Dendritic cell treated with granulocyte-macrophage colony-stimulating factor and Interleukin-4, amounts not matched to agents 40 ng/mL and 50 ng/mL, for 4 days (primary cell): Measurements from ENCODE around the gene SSPN.

ENCODE experiments used
- H3K27ac Mint-ChIP-seq: one replicate; pipeline ENCODE4 v1.8.0; 2022; ENCODE audit warnings: mild to moderate bottlenecking, mixed read lengths
- H3K27me3 Mint-ChIP-seq: one replicate; pipeline ENCODE4 v1.8.0; 2022; ENCODE audit warnings: mild to moderate bottlenecking, mixed read lengths
- H3K36me3 Mint-ChIP-seq: one replicate; pipeline ENCODE4 v1.8.0; 2022; ENCODE audit warnings: low read depth, mixed read lengths
- H3K4me1 Mint-ChIP-seq: one replicate; pipeline ENCODE4 v1.8.0; 2022; ENCODE audit warnings: low read depth, mixed read lengths
- H3K4me3 Mint-ChIP-seq: one replicate; pipeline ENCODE4 v1.8.0; 2022; ENCODE audit warnings: mild to moderate bottlenecking, moderate library complexity, mixed read lengths
- H3K9me3 Mint-ChIP-seq: one replicate; pipeline ENCODE4 v1.8.0; 2022; ENCODE audit warnings: mixed read lengths
- intact Hi-C: fragments of 100-400 bp; cut with micrococcal nuclease; formaldehyde crosslinking; loops from one replicate; pipeline ENCODE4 v1.15.0; 2022

The SSPN gene

GRCh38 chr12:26283046-26283445 is 87.7 kb downstream of the SSPN start:
- H3K36me3 Mint-ChIP-seq = no peaks in the 10 kb centered on the region
- no peak overlapping the region for H3K27ac Mint-ChIP-seq
- intact Hi-C loops = no loop called here
- peaks cover 46% of the 10 kb centered on the region for H3K4me1 Mint-ChIP-seq
- peaks cover 36% of the 10 kb centered on the region for H3K27me3 Mint-ChIP-seq
- no peak overlapping the region for H3K4me3 Mint-ChIP-seq
- H3K9me3 Mint-ChIP-seq = no peaks in the 10 kb centered on the region

- H3K36me3 Mint-ChIP-seq = no peaks in the 10 kb centered on the region
- H3K4me1 Mint-ChIP-seq = peaks cover 46% of the 10 kb centered on the region
- no peak overlapping the region for H3K27ac Mint-ChIP-seq
- peaks cover 41% of the 10 kb centered on the region for H3K27me3 Mint-ChIP-seq
- no peak overlapping the region for H3K4me3 Mint-ChIP-seq
- no peaks in the 10 kb centered on the region for H3K9me3 Mint-ChIP-seq
- intact Hi-C loops = no loop called here
Observed at GRCh38 chr12:26283617-26284016, 88.2 kb downstream of the SSPN start.

GRCh38 chr12:26285401-26285800 is 90.0 kb downstream of the SSPN start:
- intact Hi-C loops = no loop called here
- Mint-ChIP-seq H3K4me1 (peaks cover 39% of the 10 kb centered on the region), H3K27ac (no peak overlapping the region), H3K4me3 (no peak overlapping the region), H3K27me3 (peaks cover 31% of the 10 kb centered on the region), H3K9me3 (no peaks in the 10 kb centered on the region), H3K36me3 (no peaks in the 10 kb centered on the region)

- Mint-ChIP-seq H3K4me3 (no peak overlapping the region), H3K27ac (no peak overlapping the region), H3K27me3 (peaks cover 35% of the 10 kb centered on the region), H3K4me1 (peaks cover 46% of the 10 kb centered on the region), H3K9me3 (no peaks in the 10 kb centered on the region), H3K36me3 (no peaks in the 10 kb centered on the region)
- intact Hi-C loops = no loop called here
Observed at GRCh38 chr12:26286186-26286585, 90.8 kb downstream of the SSPN start.

- intact Hi-C loops = no loop called here
- no peak overlapping the region for H3K4me3 Mint-ChIP-seq
- no peak overlapping the region for H3K27ac Mint-ChIP-seq
- peaks cover 40% of the 10 kb centered on the region for H3K27me3 Mint-ChIP-seq
- no peaks in the 10 kb centered on the region for H3K9me3 Mint-ChIP-seq
- peaks cover 44% of the 10 kb centered on the region for H3K4me1 Mint-ChIP-seq
- H3K36me3 Mint-ChIP-seq = no peaks in the 10 kb centered on the region
Observed at GRCh38 chr12:26287671-26288381, 92.5 kb downstream of the SSPN start.

- peaks cover 38% of the 10 kb centered on the region for H3K4me1 Mint-ChIP-seq
- no peaks in the 10 kb centered on the region for H3K9me3 Mint-ChIP-seq
- no peak overlapping the region for H3K4me3 Mint-ChIP-seq
- H3K27ac Mint-ChIP-seq = no peak overlapping the region
- intact Hi-C loops = no loop called here
- peaks cover 38% of the 10 kb centered on the region for H3K27me3 Mint-ChIP-seq
- no peaks in the 10 kb centered on the region for H3K36me3 Mint-ChIP-seq
Observed at GRCh38 chr12:26290565-26290964, 95.2 kb downstream of the SSPN start.

GRCh38 chr12:26292596-26292995 is 97.2 kb downstream of the SSPN start:
- Mint-ChIP-seq H3K27ac (no peak overlapping the region), H3K4me1 (peaks cover 33% of the 10 kb centered on the region), H3K36me3 (no peaks in the 10 kb centered on the region), H3K4me3 (no peak overlapping the region), H3K27me3 (peaks cover 31% of the 10 kb centered on the region), H3K9me3 (no peaks in the 10 kb centered on the region)
- intact Hi-C loops = no loop called here

GRCh38 chr12:26293612-26294011 is 98.2 kb downstream of the SSPN start:
- Mint-ChIP-seq H3K36me3 (no peaks in the 10 kb centered on the region), H3K4me3 (no peak overlapping the region), H3K27me3 (peaks cover 21% of the 10 kb centered on the region), H3K27ac (no peak overlapping the region), H3K9me3 (no peaks in the 10 kb centered on the region), H3K4me1 (peaks cover 32% of the 10 kb centered on the region)
- intact Hi-C loops = no loop called here

GRCh38 chr12:26295001-26295400 is 99.6 kb downstream of the SSPN start:
- intact Hi-C loops = no loop called here
- H3K36me3 Mint-ChIP-seq = no peaks in the 10 kb centered on the region
- H3K27me3 Mint-ChIP-seq = peaks cover 20% of the 10 kb centered on the region
- H3K9me3 Mint-ChIP-seq = no peaks in the 10 kb centered on the region
- no peak overlapping the region for H3K27ac Mint-ChIP-seq
- H3K4me3 Mint-ChIP-seq = no peak overlapping the region
- peaks cover 40% of the 10 kb centered on the region for H3K4me1 Mint-ChIP-seq

GRCh38 chr12:26297396-26298070 is 102.2 kb downstream of the SSPN start:
- intact Hi-C loops = no loop called here
- no peak overlapping the region for H3K27ac Mint-ChIP-seq
- H3K9me3 Mint-ChIP-seq = no peaks in the 10 kb centered on the region
- peaks cover 39% of the 10 kb centered on the region for H3K4me1 Mint-ChIP-seq
- H3K36me3 Mint-ChIP-seq = no peaks in the 10 kb centered on the region
- no peak overlapping the region for H3K4me3 Mint-ChIP-seq
- H3K27me3 Mint-ChIP-seq = peaks cover 21% of the 10 kb centered on the region

GRCh38 chr12:26298785-26299621 is 103.6 kb downstream of the SSPN start:
- H3K4me1 Mint-ChIP-seq = peaks cover 39% of the 10 kb centered on the region

GRCh38 chr12:26299751-26300150 is 104.4 kb downstream of the SSPN start:
- Mint-ChIP-seq H3K27me3 (peaks cover 21% of the 10 kb centered on the region), H3K4me3 (no peak overlapping the region), H3K36me3 (no peaks in the 10 kb centered on the region), H3K9me3 (no peaks in the 10 kb centered on the region), H3K4me1 (peaks cover 39% of the 10 kb centered on the region), H3K27ac (peak overlapping the region; percentile 9)
- intact Hi-C loops = loop anchor here (1.0 kb wide), 1 partner anchor 25 kb away; no protein-coding TSS in a partner anchor

More at GRCh38 chr12:26298785-26299621, 103.6 kb downstream of the SSPN start:
- Mint-ChIP-seq H3K27ac (peak overlapping the region; percentile 9), H3K4me3 (no peak overlapping the region), H3K36me3 (no peaks in the 10 kb centered on the region), H3K9me3 (no peaks in the 10 kb centered on the region), H3K27me3 (peaks cover 21% of the 10 kb centered on the region)
- intact Hi-C loops = loop anchor here (1.0 kb wide), 1 partner anchor 25 kb away; no protein-coding TSS in a partner anchor
